Measurements from ENCODE around the gene C5orf58.

C5orf58 gene

DNA sequence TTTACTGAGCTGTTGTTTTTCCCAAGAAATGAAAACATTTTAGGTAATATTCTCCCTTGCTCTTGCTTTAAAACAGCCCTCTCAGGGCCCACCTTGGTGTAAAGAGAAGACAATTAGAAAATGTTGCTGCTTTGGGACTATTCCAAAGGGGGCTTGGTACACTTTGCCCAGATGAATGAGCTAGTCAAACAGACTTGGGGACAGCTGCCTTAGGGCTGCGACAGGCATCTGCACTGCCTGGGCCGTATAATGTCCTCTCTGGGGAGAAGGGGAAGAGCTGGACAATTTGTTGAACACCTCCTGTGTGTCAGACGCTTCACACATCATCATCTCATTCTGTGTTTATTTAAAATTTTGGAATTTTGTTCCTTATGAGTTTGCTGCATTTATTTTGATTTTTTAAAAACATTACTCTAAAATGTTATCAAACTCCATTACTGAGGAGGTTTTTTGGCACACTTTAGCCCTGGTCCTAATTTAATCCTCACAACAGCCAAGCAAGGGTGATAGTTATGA lies 28.8 kb downstream of the C5orf58 start:
- Histone ChIP-seq H3K27ac (ENCODE audit: extremely low read depth, low read depth, low read length) (no peak overlapping the region), H3K9me3 (ENCODE audit: control insufficient read depth, insufficient read depth, low read depth, low read length) (no peaks in the 10 kb centered on the region), H3K4me3 (ENCODE audit: low read depth, low read length) (no peak overlapping the region), H3K36me3 (ENCODE audit: control insufficient read depth in 2 of 2, insufficient read depth in 1 of 2, low read length in 2 of 2) (no peaks in the 10 kb centered on the region), H3K4me1 (ENCODE audit: control insufficient read depth, insufficient read depth, low read length) (no peaks in the 10 kb centered on the region)
- CTCF ChIA-PET = interaction anchor here (0.9 to 1.2 kb wide), 3 partner anchors 23 to 159 kb away, joined by 3 to 4 read pairs (median 3); no protein-coding TSS in a partner anchor
- TF ChIP-seq ZBTB11 (tag by site-specific recombination; conservative IDR thresholded peaks at IDR 0.05; ENCODE audit: low read depth) = no peak
- no peak for TF ChIP-seq ZNF48 (tag by site-specific recombination; IDR thresholded peaks at IDR 0.05)
- no peak for TF ChIP-seq ZNF274 (IDR thresholded peaks at IDR 0.05; ENCODE audit: low read length)
- TF ChIP-seq ZNF274 (tag by site-specific recombination; IDR thresholded peaks at IDR 0.05; ENCODE audit: borderline replicate concordance) = no peak
- no peak for TF ChIP-seq ZNF692 (tag by site-specific recombination; IDR thresholded peaks at IDR 0.05)
- no peak for TF ChIP-seq ZNF529 (tag by site-specific recombination; IDR thresholded peaks at IDR 0.05; ENCODE audit: insufficient replicate concordance)
- TF ChIP-seq ZNF148 (tag by site-specific recombination; IDR thresholded peaks at IDR 0.05; ENCODE audit: borderline replicate concordance) = no peak
- TF ChIP-seq ZXDB (tag by site-specific recombination; IDR thresholded peaks at IDR 0.05) = no peak
- TF ChIP-seq ZNF398 (tag by site-specific recombination; IDR thresholded peaks at IDR 0.05) = no peak
- TF ChIP-seq ZNF645 (tag by site-specific recombination; IDR thresholded peaks at IDR 0.05) = no peak
- POLR2A ChIA-PET = no interaction called here

DNA sequence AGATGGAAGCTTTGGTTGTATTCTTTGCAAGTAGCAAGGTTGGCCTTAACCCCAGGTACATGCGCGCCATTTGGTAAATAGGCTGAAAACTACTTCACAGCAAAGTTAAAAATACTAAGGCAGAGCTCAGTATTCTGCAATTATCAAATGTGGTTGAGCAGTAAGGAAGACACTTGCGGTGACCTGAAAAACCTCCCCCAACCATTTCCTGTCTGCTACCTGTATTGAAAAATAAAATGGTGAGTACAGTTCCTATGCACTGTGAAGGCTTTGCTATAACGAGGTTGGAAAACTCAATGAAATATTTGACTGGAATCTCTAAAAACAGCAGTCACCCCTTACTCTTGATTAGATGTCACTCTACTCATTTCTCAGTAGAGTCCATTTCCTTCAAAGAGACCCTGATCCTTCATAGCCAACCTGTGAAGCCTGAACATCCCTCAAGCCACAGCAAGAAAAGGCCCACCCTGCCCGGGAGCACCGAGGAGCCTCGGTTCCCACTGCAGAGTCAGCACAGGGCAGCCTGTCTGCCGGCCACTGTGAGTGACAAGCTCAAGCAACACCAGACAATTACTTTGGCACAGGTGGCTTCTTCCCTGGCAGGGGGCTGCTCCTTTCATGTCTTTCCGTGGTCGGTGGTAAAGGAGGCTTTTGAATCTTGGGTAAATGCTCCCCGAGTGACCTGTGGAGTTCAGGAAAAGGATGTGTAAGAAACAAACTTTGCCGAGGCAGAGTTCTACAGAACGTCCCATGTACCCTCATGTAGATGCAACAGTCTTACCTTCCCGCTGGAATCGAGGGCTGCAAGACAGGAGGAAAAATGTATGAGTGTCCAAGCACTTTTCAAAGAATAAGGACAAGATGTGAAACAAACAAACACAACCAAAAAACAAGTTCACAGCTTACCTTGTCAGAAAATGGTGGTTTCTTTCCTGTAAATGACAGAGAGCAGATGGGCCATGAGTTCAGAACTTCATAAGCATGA lies 29.6 kb downstream of the C5orf58 start:
- H3K36me3 ChIP-seq (ENCODE audit: control insufficient read depth in 2 of 2, insufficient read depth in 1 of 2, low read length in 2 of 2) = no peaks in the 10 kb centered on the region
- no peaks in the 10 kb centered on the region for H3K4me1 ChIP-seq (ENCODE audit: control insufficient read depth, insufficient read depth, low read length)
- ChIA-PET POLR2A (no interaction called here), CTCF (interaction anchor here (0.9 to 1.2 kb wide), 4 partner anchors 24 to 363 kb away, joined by 3 to 4 read pairs (median 4); no protein-coding TSS in a partner anchor)
- no peaks in the 10 kb centered on the region for H3K9me3 ChIP-seq (ENCODE audit: control insufficient read depth, insufficient read depth, low read depth, low read length)
- H3K27ac ChIP-seq (ENCODE audit: extremely low read depth, low read depth, low read length) = no peak overlapping the region
- no peak overlapping the region for H3K4me3 ChIP-seq (ENCODE audit: low read depth, low read length)
- no peak for TF ChIP-seq ZNF37A (tag by site-specific recombination; IDR thresholded peaks at IDR 0.05)
- no peak for TF ChIP-seq KLF16 (tag by site-specific recombination; IDR thresholded peaks at IDR 0.05)
- TF ChIP-seq ZNF391 (tag by site-specific recombination; IDR thresholded peaks at IDR 0.05; ENCODE audit: borderline replicate concordance, low read depth) = no peak
- no peak for TF ChIP-seq ZNF549 (tag by site-specific recombination; IDR thresholded peaks at IDR 0.05)
- TF ChIP-seq ZNF211 (tag by site-specific recombination; IDR thresholded peaks at IDR 0.05; ENCODE audit: low read depth) = no peak
- no peak for TF ChIP-seq ZNF521 (tag by site-specific recombination; IDR thresholded peaks at IDR 0.05)
- no peak for TF ChIP-seq ZNF416 (tag by site-specific recombination; IDR thresholded peaks at IDR 0.05)
- no peak for TF ChIP-seq PATZ1 (tag by site-specific recombination; IDR thresholded peaks at IDR 0.05)
- TF ChIP-seq ZNF335 (tag by site-specific recombination; conservative IDR thresholded peaks at IDR 0.05) = no peak
